GM21526 (cell line): ENCODE measurements around the gene PRR20B.
"Not testable (repeated sequence)": the region's sequence is repeated elsewhere in the genome, so short reads cannot be mapped to it uniquely, and the experiment has no call there.

ENCODE experiments used
- ATAC-seq: cut with Tn5 transposase; IDR thresholded peaks from one replicate; pipeline ENCODE4 v1.9.1; 2021; ENCODE audit warnings: moderate library complexity; ENCODE audit not compliant: unreplicated experiment, low FRiP score

Gene PRR20B

GRCh38 chr13:57147188-57147587, at the start of gene PRR20B:
Gene PRR20B (plus strand): TSS chr13:57147488. CDS start chr13:57147875, 387 bp downstream.
- ATAC-seq, result not testable (repeated sequence)

- no peak for ATAC-seq
Measured at GRCh38 chr13:57114945-57115344, 32.3 kb upstream of the PRR20B start.

GRCh38 chr13:57123681-57124080, 23.6 kb upstream of the PRR20B start:
- ATAC-seq, result no peak

GRCh38 chr13:57128909-57129308, 18.4 kb upstream of the PRR20B start:
- ATAC-seq, result no peak

- no peak for ATAC-seq
Measured at GRCh38 chr13:57136093-57136492, 11.2 kb upstream of the PRR20B start.

- ATAC-seq, result no peak
Measured at GRCh38 chr13:57137585-57137984, 9.7 kb upstream of the PRR20B start.

GRCh38 chr13:57138988-57139387, 8.3 kb upstream of the PRR20B start:
- no peak for ATAC-seq

GRCh38 chr13:57139781-57140180, 7.5 kb upstream of the PRR20B start:
- not testable (repeated sequence) for ATAC-seq

- not testable (repeated sequence) for ATAC-seq
Measured at GRCh38 chr13:57140235-57140968, 6.9 kb upstream of the PRR20B start, which contains the start of gene PRR20A. Gene PRR20A (plus strand): TSS chr13:57140918. CDS start chr13:57141305, 387 bp downstream.

GRCh38 chr13:57148106-57148505, 818 bp downstream of the PRR20B start:
- not testable (repeated sequence) for ATAC-seq

GRCh38 chr13:57153761-57154160, 6.5 kb downstream of the PRR20B start, which contains the start of gene PRR20C:
Gene PRR20C (plus strand): TSS chr13:57154061. CDS start chr13:57154448, 387 bp downstream.
- not testable (repeated sequence) for ATAC-seq

GRCh38 chr13:57160332-57160731, 13.0 kb downstream of the PRR20B start, which contains the start of gene PRR20D:
Gene PRR20D (plus strand): TSS chr13:57160632. CDS start chr13:57161019, 387 bp downstream.
- not testable (repeated sequence) for ATAC-seq

- not testable (repeated sequence) for ATAC-seq
Measured at GRCh38 chr13:57166897-57167296, 19.6 kb downstream of the PRR20B start, which contains the start of gene PRR20E. Gene PRR20E (plus strand): TSS chr13:57167197. CDS start chr13:57167584, 387 bp downstream.

GRCh38 chr13:57191667-57192066, 44.4 kb downstream of the PRR20B start:
- no peak for ATAC-seq
